IMR-90 (cell line): ENCODE measurements around the gene OPTN.
"Not testable (repeated sequence)": the region's sequence is repeated elsewhere in the genome, so short reads cannot be mapped to it uniquely, and the experiment has no call there.

Experiments
- BHLHE40 ChIP-seq: fragments of 150-350 bp; IDR thresholded peaks from 2 replicates; pipeline ENCODE4 v1.6.1; 2016; ENCODE audit warnings: mild to moderate bottlenecking, low read depth, low read length
- CEBPB ChIP-seq: IDR thresholded peaks from 2 replicates; pipeline ENCODE4 v1.6.1; 2012; ENCODE audit warnings: low read depth, low read length, improper control_type of control experiment
- CTCF ChIP-seq: conservative IDR thresholded peaks from 2 replicates; pipeline ENCODE4 v1.5.1; 2012; ENCODE audit warnings: mild to moderate bottlenecking, low read depth, low read length, improper control_type of control experiment
- POLR2A ChIP-seq: IDR thresholded peaks from 2 replicates; pipeline ENCODE4 v1.6.1; 2012; ENCODE audit warnings: mild to moderate bottlenecking, low read depth, low read length
- RAD21 ChIP-seq: IDR thresholded peaks from 2 replicates; pipeline ENCODE4 v1.6.1; 2012; ENCODE audit warnings: low read length, improper control_type of control experiment
- RCOR1 ChIP-seq: IDR thresholded peaks from 2 replicates; pipeline ENCODE4 v1.6.1; 2012; ENCODE audit warnings: mild to moderate bottlenecking, low read length, improper control_type of control experiment; ENCODE audit not compliant: insufficient replicate concordance
- RFX5 ChIP-seq: IDR thresholded peaks from 2 replicates; pipeline ENCODE4 v1.8.0; 2012; ENCODE audit warnings: low read depth, mild to moderate bottlenecking, low read length, moderate library complexity
- SMC3 ChIP-seq: fragments of 150-350 bp; IDR thresholded peaks from 2 replicates; pipeline ENCODE4 v1.6.1; 2016; ENCODE audit warnings: low read depth, mild to moderate bottlenecking, antibody characterized with exemption, low read length, moderate library complexity

DNA sequence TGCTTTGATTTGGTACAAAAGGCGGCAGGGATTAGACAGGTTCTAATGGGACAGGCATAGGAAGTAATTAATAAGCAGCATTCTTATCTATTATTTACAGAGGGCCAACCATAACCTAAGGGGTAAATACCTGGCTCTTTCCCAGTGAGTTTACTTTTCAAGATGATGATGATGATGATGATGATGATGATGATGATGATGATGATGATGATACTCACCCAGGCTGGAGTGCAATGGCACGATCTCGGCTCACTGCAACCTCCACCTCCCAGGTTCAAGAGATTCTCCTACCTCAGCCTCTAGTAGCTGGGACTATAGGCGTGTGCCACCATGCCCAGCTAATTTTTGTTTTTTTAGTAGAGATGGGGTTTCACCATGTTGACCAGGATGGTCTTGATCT is 5.9 kb upstream of the OPTN start:
- not testable (repeated sequence) for TF ChIP-seq POLR2A, CTCF, RFX5, BHLHE40, CEBPB, RAD21, RCOR1, SMC3
